Measurements from ENCODE around the gene CDC7.
A peak's percentile ranks its signal among the peaks of the same experiment; 100 is the strongest.

The CDC7 gene

GRCh38 chr1:91549041-91549735 is 48.5 kb downstream of the CDC7 start:
- DNase-seq (ENCODE audit: low read depth): no peak

- DNase-seq (ENCODE audit: low read depth): no peak
Measured at GRCh38 chr1:91550961-91551360, 50.3 kb downstream of the CDC7 start.

GRCh38 chr1:91552091-91552490 is 51.4 kb downstream of the CDC7 start:
- DNase-seq (ENCODE audit: low read depth): no peak

GRCh38 chr1:91552596-91552995 is 51.9 kb downstream of the CDC7 start:
- no peak for DNase-seq (ENCODE audit: low read depth)

GRCh38 chr1:91553177-91553591 is 52.5 kb downstream of the CDC7 start:
- no peak for DNase-seq (ENCODE audit: low read depth)

GRCh38 chr1:91555074-91555730 is 54.6 kb downstream of the CDC7 start:
- no peak for DNase-seq (ENCODE audit: low read depth)

- DNase-seq (ENCODE audit: low read depth): peak; percentile 58
Measured at GRCh38 chr1:91555821-91556531, 55.3 kb downstream of the CDC7 start.

- DNase-seq (ENCODE audit: low read depth): no peak
Measured at GRCh38 chr1:91556556-91556955, 55.9 kb downstream of the CDC7 start.

- no peak for DNase-seq (ENCODE audit: low read depth)
Measured at GRCh38 chr1:91557039-91557690, 56.5 kb downstream of the CDC7 start.

GRCh38 chr1:91557826-91558225 is 57.2 kb downstream of the CDC7 start:
- DNase-seq (ENCODE audit: low read depth): no peak

- no peak for DNase-seq (ENCODE audit: low read depth)
Measured at GRCh38 chr1:91559046-91559750, 58.5 kb downstream of the CDC7 start.

- DNase-seq (ENCODE audit: low read depth): no peak
Measured at GRCh38 chr1:91559838-91560565, 59.4 kb downstream of the CDC7 start.

- DNase-seq (ENCODE audit: low read depth): no peak
Measured at GRCh38 chr1:91564888-91565701, 64.4 kb downstream of the CDC7 start.

GRCh38 chr1:91567583-91567982 is 66.9 kb downstream of the CDC7 start:
- DNase-seq (ENCODE audit: low read depth): no peak

- DNase-seq (ENCODE audit: low read depth): no peak
Measured at GRCh38 chr1:91568261-91568660, 67.6 kb downstream of the CDC7 start.

GRCh38 chr1:91569411-91570119 is 68.9 kb downstream of the CDC7 start:
- no peak for DNase-seq (ENCODE audit: low read depth)

GRCh38 chr1:91570120-91570448 is 69.4 kb downstream of the CDC7 start:
- DNase-seq (ENCODE audit: low read depth): no peak

GRCh38 chr1:91572044-91572443 is 71.4 kb downstream of the CDC7 start:
- no peak for DNase-seq (ENCODE audit: low read depth)
